H9 (cell line): ENCODE measurements around the gene ARHGEF16. TPM values are rescaled to one million over a fixed set of nuclear protein-coding genes. Genes with fewer than 3 reads are reported as not detected.

Source experiments
- DNase-seq: peaks from one replicate; pipeline ENCODE4 v3.0.0-alpha.2; 2017
- H2AFZ ChIP-seq: one replicate; pipeline ENCODE4 v1.6.1; 2013; ENCODE audit warnings: mild to moderate bottlenecking, low read length, control low read depth, moderate library complexity
- H2AK5ac ChIP-seq: 2 replicates; pipeline ENCODE4 v1.6.1; 2013; ENCODE audit warnings: low read length, control low read depth, mixed read lengths; ENCODE audit not compliant: insufficient read length
- H2BK120ac ChIP-seq: one replicate; pipeline ENCODE4 v1.6.1; 2013; ENCODE audit warnings: low read depth, mild to moderate bottlenecking, low read length, control low read depth, inconsistent platforms; ENCODE audit not compliant: poor library complexity, severe bottlenecking
- H2BK12ac ChIP-seq: 2 replicates; pipeline ENCODE4 v1.6.1; 2013; ENCODE audit warnings: low read length, control low read depth, mixed read lengths, low read depth; ENCODE audit not compliant: insufficient read length
- H2BK15ac ChIP-seq: 2 replicates; pipeline ENCODE4 v1.6.1; 2013; ENCODE audit warnings: low read depth, low read length, control low read depth
- H2BK20ac ChIP-seq: one replicate; pipeline ENCODE4 v1.6.1; 2013; ENCODE audit warnings: low read depth, mild to moderate bottlenecking, low read length, control low read depth, inconsistent platforms; ENCODE audit not compliant: poor library complexity, severe bottlenecking
- H2BK5ac ChIP-seq: 2 replicates; pipeline ENCODE4 v1.6.1; 2013; ENCODE audit warnings: low read length, control low read depth, mixed read lengths; ENCODE audit not compliant: insufficient read length
- H3K14ac ChIP-seq: 2 replicates; pipeline ENCODE4 v1.6.1; 2013; ENCODE audit warnings: low read length, control low read depth; ENCODE audit not compliant: insufficient read depth
- H3K18ac ChIP-seq: 2 replicates; pipeline ENCODE4 v1.6.1; 2013; ENCODE audit warnings: low read depth, mild to moderate bottlenecking, mixed read lengths, low read length, control low read depth; ENCODE audit not compliant: insufficient read length
- H3K23ac ChIP-seq: 2 replicates; pipeline ENCODE4 v1.6.1; 2013; ENCODE audit warnings: low read length, control low read depth, mixed read lengths, low read depth; ENCODE audit not compliant: insufficient read length
- H3K23me2 ChIP-seq: 2 replicates; pipeline ENCODE4 v1.6.1; 2013; ENCODE audit warnings: low read depth, mild to moderate bottlenecking, mixed read lengths, low read length, control low read depth; ENCODE audit not compliant: insufficient read length, poor library complexity, severe bottlenecking
- H3K27ac ChIP-seq: 2 replicates; pipeline ENCODE4 v1.5.1; 2013; ENCODE audit warnings: low read length, control low read depth, mixed read lengths, low read depth; ENCODE audit not compliant: insufficient read length
- H3K27me3 ChIP-seq: 2 replicates; pipeline ENCODE4 v1.6.1; 2013; ENCODE audit warnings: low read length, control low read depth, inconsistent platforms; ENCODE audit not compliant: insufficient read depth
- H3K4ac ChIP-seq: 2 replicates; pipeline ENCODE4 v1.6.1; 2013; ENCODE audit warnings: low read depth, mild to moderate bottlenecking, control low read depth, inconsistent platforms, low read length, moderate library complexity
- H3K4me1 ChIP-seq: 2 replicates; pipeline ENCODE4 v1.6.1; 2013; ENCODE audit warnings: low read length, control low read depth, inconsistent platforms; ENCODE audit not compliant: insufficient read depth
- H3K4me2 ChIP-seq: 2 replicates; pipeline ENCODE4 v1.6.1; 2013; ENCODE audit warnings: low read length, control low read depth, mixed read lengths; ENCODE audit not compliant: insufficient read length, insufficient read depth
- H3K56ac ChIP-seq: 2 replicates; pipeline ENCODE4 v1.6.1; 2013; ENCODE audit warnings: low read depth, mild to moderate bottlenecking, mixed read lengths, low read length, control low read depth; ENCODE audit not compliant: insufficient read length
- H3K79me1 ChIP-seq: 2 replicates; pipeline ENCODE4 v1.6.1; 2013; ENCODE audit warnings: low read depth, mild to moderate bottlenecking, moderate library complexity, low read length, control low read depth, inconsistent platforms; ENCODE audit not compliant: insufficient read depth, poor library complexity, severe bottlenecking
- H3K79me2 ChIP-seq: 2 replicates; pipeline ENCODE4 v1.6.1; 2013; ENCODE audit warnings: low read length, control low read depth, inconsistent platforms; ENCODE audit not compliant: insufficient read depth
- H3K9ac ChIP-seq: 2 replicates; pipeline ENCODE4 v1.6.1; 2013; ENCODE audit warnings: low read length, control low read depth, mixed read lengths; ENCODE audit not compliant: insufficient read length; ENCODE audit errors: extremely low read depth
- H3K9me3 ChIP-seq: one replicate; pipeline ENCODE4 v1.6.1; 2013; ENCODE audit warnings: low read depth, low read length, inconsistent platforms; ENCODE audit not compliant: control insufficient read depth
- H3T11ph ChIP-seq: one replicate; pipeline ENCODE4 v1.6.1; 2013; ENCODE audit warnings: mild to moderate bottlenecking, low read length, control low read depth, inconsistent platforms
- H4K20me1 ChIP-seq: one replicate; pipeline ENCODE4 v1.6.1; 2013; ENCODE audit not compliant: control insufficient read depth, insufficient read length, insufficient read depth
- H4K5ac ChIP-seq: 2 replicates; pipeline ENCODE4 v1.6.1; 2013; ENCODE audit warnings: low read depth, mild to moderate bottlenecking, mixed read lengths, low read length, control low read depth; ENCODE audit not compliant: insufficient read length
- H4K8ac ChIP-seq: replicated peaks from 2 replicates; pipeline ENCODE4 v1.6.1; 2013; ENCODE audit warnings: low read length, control low read depth, mixed read lengths, low read depth; ENCODE audit not compliant: insufficient read length
- H4K91ac ChIP-seq: 2 replicates; pipeline ENCODE4 v1.6.1; 2013; ENCODE audit warnings: low read depth, mild to moderate bottlenecking, moderate library complexity, mixed read lengths, low read length, control low read depth; ENCODE audit not compliant: insufficient read length
- H3K27ac Mint-ChIP-seq, 3 experiments: 2 replicates in 2 of 3; 3 replicates in 1 of 3; pipeline ENCODE4 v1.8.0; 2020 to 2021; ENCODE audit warnings: mixed read lengths in 3 of 3, mild to moderate bottlenecking in 1 of 3, moderate library complexity in 1 of 3
- H3K27me3 Mint-ChIP-seq: 2 replicates; pipeline ENCODE4 v1.8.0; 2021; ENCODE audit warnings: low read depth, mild to moderate bottlenecking, moderate library complexity, mixed read lengths
- H3K36me3 Mint-ChIP-seq, 3 experiments: 2 replicates in 2 of 3; 3 replicates in 1 of 3; pipeline ENCODE4 v1.8.0; 2020 to 2021; ENCODE audit warnings: low read depth in 3 of 3, mixed read lengths in 3 of 3; ENCODE audit not compliant: insufficient read depth in 1 of 3
- H3K4me1 Mint-ChIP-seq, 2 experiments: 2 replicates each; pipeline ENCODE4 v1.8.0; 2020; ENCODE audit warnings: mixed read lengths in 2 of 2
- H3K4me3 Mint-ChIP-seq, 2 experiments: 2 replicates in 1 of 2; 3 replicates in 1 of 2; pipeline ENCODE4 v1.8.0; 2020 to 2021; ENCODE audit warnings: mild to moderate bottlenecking in 2 of 2, mixed read lengths in 2 of 2, moderate library complexity in 1 of 2
- H3K9me3 Mint-ChIP-seq, 2 experiments: 2 replicates in 1 of 2; 3 replicates in 1 of 2; pipeline ENCODE4 v1.8.0; 2020; ENCODE audit warnings: mild to moderate bottlenecking in 2 of 2, mixed read lengths in 2 of 2, moderate library complexity in 1 of 2
- CTCF ChIP-seq: fragments of 200-600 bp; sonication (generic); conservative IDR thresholded peaks from 3 replicates; pipeline ENCODE4 v1.8.0; 2021; ENCODE audit warnings: antibody characterized with exemption, mild to moderate bottlenecking
- WGBS: extraction: QIAGEN DNeasy Blood & Tissue Kit; methylation state at CpG from one replicate; pipeline ENCODE4 v1.1.7; 2013; ENCODE audit warnings: missing lambda C conversion rate, low lambda C conversion rate, mixed read lengths; ENCODE audit not compliant: insufficient read length; ENCODE audit errors: extremely low coverage; 5-methylcytosine and 5-hydroxymethylcytosine counted together
- total RNA-seq: library from RNA; stranded (reverse); gene quantifications from 2 replicates; pipeline ENCODE4 v1.2.1, GENCODE V29; 2021

ARHGEF16 gene
- total RNA-seq, 1 experiment from 2014 or later: 48.5 TPM

GRCh38 chr1:3491291-3492246 lies 37.1 kb downstream of the ARHGEF16 start:
- peaks cover 3% of the 10 kb centered on the region for H3K27me3 Mint-ChIP-seq
- H2BK120ac ChIP-seq: no peak overlapping the region
- no peak overlapping the region for H3T11ph ChIP-seq
- peaks cover 7 to 21% of the 10 kb centered on the region in 2 experiments; a peak in 4 of 5 replicates for H3K9me3 Mint-ChIP-seq
- H2AFZ ChIP-seq: no peak overlapping the region
- peaks cover 2 to 3% of the 10 kb centered on the region in 2 experiments; a peak in 2 of 4 replicates for H3K4me1 Mint-ChIP-seq
- no peak overlapping the region for H3K27ac ChIP-seq
- no peak overlapping the region for H3K56ac ChIP-seq
- DNase-seq: peak; percentile 83
- H3K23ac ChIP-seq: no peak overlapping the region
- H4K8ac ChIP-seq: no peak overlapping the region
- TF ChIP-seq CTCF: peak; percentile 99
- no peaks in the 10 kb centered on the region for H3K4me1 ChIP-seq
- H3K4me2 ChIP-seq: peak overlapping the region; percentile 35
- no peaks in the 10 kb centered on the region for H3K9me3 ChIP-seq
- H3K27me3 ChIP-seq: no peaks in the 10 kb centered on the region
- H3K4me3 Mint-ChIP-seq: peak overlapping the region; percentile 49 to 72
- no peak overlapping the region for H3K9ac ChIP-seq
- H2BK5ac ChIP-seq: no peak overlapping the region
- H3K14ac ChIP-seq: no peak overlapping the region
- no peak overlapping the region for H4K5ac ChIP-seq
- H3K4ac ChIP-seq: no peak overlapping the region
- no peaks in the 10 kb centered on the region for H4K20me1 ChIP-seq
- H4K91ac ChIP-seq: no peak overlapping the region
- H3K79me2 ChIP-seq: no peaks in the 10 kb centered on the region
- no peak overlapping the region for H2AK5ac ChIP-seq
- peaks cover 7 to 22% (median 14%) of the 10 kb centered on the region in 3 experiments; a peak in 6 of 7 replicates for H3K36me3 Mint-ChIP-seq
- H2BK15ac ChIP-seq: no peak overlapping the region
- H3K23me2 ChIP-seq: no peaks in the 10 kb centered on the region
- no peak overlapping the region for H2BK20ac ChIP-seq
- H3K18ac ChIP-seq: no peak overlapping the region
- H2BK12ac ChIP-seq: no peak overlapping the region
- no CpG with 5 or more reads among the region's 41 CpGs for WGBS
- H3K79me1 ChIP-seq: no peaks in the 10 kb centered on the region
- H3K27ac Mint-ChIP-seq: no peak overlapping the region; a peak in 1 of 7 replicates
